Adipocyte (in vitro differentiated cells): ENCODE results near the gene RPL29.
"Not testable (repeated sequence)": the region's sequence is repeated elsewhere in the genome, so short reads cannot be mapped to it uniquely, and the experiment has no call there.

Source experiments
- DNase-seq: peaks from one replicate; pipeline ENCODE4 v3.0.0-alpha.2; 2015; ENCODE audit warnings: low read depth
- H3K27me3 ChIP-seq: replicated peaks from 2 replicates; pipeline ENCODE4 v1.7.0; 2013; ENCODE audit warnings: mild to moderate bottlenecking, low read length, moderate library complexity; ENCODE audit not compliant: control insufficient read depth, insufficient read depth
- H3K36me3 ChIP-seq: 2 replicates; pipeline ENCODE4 v1.7.0; 2013; ENCODE audit warnings: low read length, mild to moderate bottlenecking, moderate library complexity; ENCODE audit not compliant: control insufficient read depth, insufficient read depth, severe bottlenecking
- H3K4me1 ChIP-seq: 2 replicates; pipeline ENCODE4 v1.7.0; 2013; ENCODE audit warnings: mild to moderate bottlenecking, low read length, moderate library complexity; ENCODE audit not compliant: control insufficient read depth, insufficient read depth
- H3K4me3 ChIP-seq: 2 replicates; pipeline ENCODE4 v1.7.0; 2013; ENCODE audit warnings: mild to moderate bottlenecking, low read length, moderate library complexity
- H3K9ac ChIP-seq: 2 replicates; pipeline ENCODE4 v1.7.0; 2013; ENCODE audit warnings: mild to moderate bottlenecking, low read length, moderate library complexity
- H3K9me3 ChIP-seq: 2 replicates; pipeline ENCODE4 v1.7.0; 2013; ENCODE audit warnings: mild to moderate bottlenecking, low read length, moderate library complexity; ENCODE audit not compliant: control insufficient read depth

Gene RPL29

DNA sequence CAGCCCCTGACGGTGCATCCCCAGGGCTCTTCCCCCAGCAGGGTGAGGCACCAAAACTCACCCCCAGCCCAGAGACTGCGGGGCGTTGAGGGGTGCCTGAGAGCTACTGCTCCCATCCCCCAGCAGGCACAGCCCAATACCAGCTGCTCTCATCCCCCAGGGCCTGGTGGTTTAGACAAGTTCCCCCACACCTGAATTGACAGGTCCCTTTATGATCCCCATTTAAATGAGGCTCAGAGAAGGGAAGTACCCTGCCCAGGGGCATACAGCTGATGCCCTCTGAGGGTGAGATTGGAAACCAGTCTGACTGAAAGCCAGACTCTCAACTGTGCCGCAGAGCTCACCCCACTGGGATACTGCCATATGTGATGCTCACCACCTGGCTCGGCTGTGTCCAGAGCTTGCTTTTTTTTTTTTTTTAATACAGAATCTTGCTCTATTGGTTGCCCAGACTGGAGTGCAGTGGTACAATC lies 40.6 kb upstream of the RPL29 start:
- Histone ChIP-seq H3K9me3 (peaks cover 13% of the 10 kb centered on the region), H3K36me3 (no peaks in the 10 kb centered on the region), H3K27me3 (no peaks in the 10 kb centered on the region), H3K4me1 (no peaks in the 10 kb centered on the region), H3K4me3 (no peak overlapping the region), H3K9ac (no peak overlapping the region)
- DNase-seq: no peak

DNA sequence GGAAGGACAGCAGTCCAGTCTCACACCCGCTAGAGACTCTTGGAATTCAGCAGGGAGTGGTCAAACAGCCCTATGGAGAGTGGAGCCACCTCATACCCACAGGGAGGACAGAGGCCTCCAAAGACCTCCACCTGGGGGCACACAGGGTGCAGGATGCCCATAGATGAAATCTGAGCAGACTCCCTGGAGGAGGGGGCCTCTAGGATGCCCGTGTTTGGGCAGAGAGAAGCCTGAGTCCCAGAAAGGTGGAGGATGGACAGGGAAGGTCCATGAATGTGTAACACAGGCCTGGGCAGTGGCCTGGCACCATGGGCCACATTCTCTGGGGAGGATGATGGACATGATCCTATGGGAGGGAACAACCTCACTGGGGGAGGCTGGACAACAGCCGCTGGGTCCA lies 39.0 kb upstream of the RPL29 start:
- H3K9ac ChIP-seq: no peak overlapping the region
- H3K27me3 ChIP-seq: no peaks in the 10 kb centered on the region
- no peaks in the 10 kb centered on the region for H3K4me1 ChIP-seq
- H3K36me3 ChIP-seq: no peaks in the 10 kb centered on the region
- H3K4me3 ChIP-seq: no peak overlapping the region
- DNase-seq: no peak
- peaks cover 19% of the 10 kb centered on the region for H3K9me3 ChIP-seq

DNA sequence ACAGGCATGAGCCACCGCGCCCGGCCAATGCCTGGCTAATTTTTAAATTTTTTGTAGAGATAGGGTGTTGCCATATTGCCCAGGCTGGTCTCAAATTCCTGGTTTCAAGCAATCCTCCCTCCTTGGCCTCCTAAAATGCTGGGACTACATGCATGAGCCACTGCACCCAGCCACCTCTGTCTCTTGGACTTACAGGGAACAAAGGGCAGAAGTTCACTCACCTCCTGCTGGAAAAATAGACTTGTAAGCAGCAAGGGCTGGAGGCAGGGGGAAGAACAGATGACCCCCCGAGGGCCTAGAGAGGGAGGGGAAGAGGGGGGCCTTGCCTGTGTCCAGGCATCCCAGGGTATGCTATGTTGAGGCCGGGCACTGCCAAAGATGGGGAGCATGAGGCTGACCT lies 38.5 kb upstream of the RPL29 start:
- Histone ChIP-seq H3K4me3 (no peak overlapping the region), H3K27me3 (no peaks in the 10 kb centered on the region), H3K9me3 (peaks cover 19% of the 10 kb centered on the region), H3K9ac (no peak overlapping the region), H3K4me1 (no peaks in the 10 kb centered on the region), H3K36me3 (no peaks in the 10 kb centered on the region)
- DNase-seq: no peak

DNA sequence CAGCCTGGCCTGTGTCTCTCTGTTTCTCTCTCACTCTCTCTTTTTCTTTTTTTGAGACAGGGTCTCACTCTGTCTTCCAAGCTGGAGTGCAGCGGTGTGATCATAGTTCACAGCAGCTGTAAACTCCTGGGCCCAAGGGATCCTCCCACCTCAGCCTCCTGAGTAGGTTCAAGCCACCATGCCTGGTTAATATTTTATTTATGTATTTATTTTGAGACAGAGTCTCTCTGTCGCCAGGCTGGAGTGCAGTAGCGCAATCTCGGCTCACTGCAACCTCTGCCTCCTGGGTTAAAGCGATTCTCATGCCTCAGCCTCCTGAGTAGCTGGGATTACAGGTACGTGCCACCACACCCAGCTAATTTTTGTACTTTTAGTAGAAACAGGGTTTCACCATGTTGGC lies 38.1 kb upstream of the RPL29 start:
- not testable (repeated sequence) for H3K9ac ChIP-seq, H3K4me3 ChIP-seq, H3K36me3 ChIP-seq, H3K4me1 ChIP-seq, DNase-seq, H3K27me3 ChIP-seq
- peaks cover 19% of the 10 kb centered on the region for H3K9me3 ChIP-seq

DNA sequence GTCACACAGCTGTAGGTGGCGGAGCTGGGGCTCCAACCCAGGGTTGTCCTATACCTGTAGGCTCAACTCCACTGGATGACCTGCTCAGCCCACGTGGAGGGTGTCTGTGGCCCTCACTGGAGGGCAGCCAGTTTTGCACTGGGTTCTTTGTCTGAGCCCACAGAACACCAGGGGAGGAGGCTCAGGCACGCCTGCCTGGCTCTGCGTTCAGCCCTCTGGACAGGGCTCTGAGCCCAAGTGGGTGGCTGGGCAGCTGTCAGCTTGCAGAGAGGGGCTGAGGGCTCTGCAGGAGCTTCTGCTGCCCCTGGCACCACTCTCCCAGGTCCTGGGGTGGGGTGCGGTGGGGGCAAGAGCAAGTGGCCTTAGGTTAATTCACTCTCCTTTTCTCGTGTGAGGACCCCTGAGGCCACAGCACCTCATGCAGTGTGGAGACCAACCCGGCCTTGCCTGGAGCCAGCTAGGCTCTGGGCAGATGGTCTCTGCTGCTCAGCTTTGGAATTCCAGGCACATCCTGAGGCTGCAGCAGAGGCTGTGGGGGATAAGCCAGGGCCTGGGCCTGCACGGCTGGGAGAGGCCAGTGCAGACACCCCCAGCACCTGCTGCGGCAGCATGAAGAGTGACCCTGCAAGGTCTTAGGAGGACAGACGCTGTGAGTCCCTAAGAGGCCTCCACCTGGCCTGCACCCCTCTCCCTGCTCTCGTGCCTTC lies 37.2 kb upstream of the RPL29 start:
- H3K9me3 ChIP-seq: peaks cover 19% of the 10 kb centered on the region
- no peak overlapping the region for H3K9ac ChIP-seq
- H3K36me3 ChIP-seq: no peaks in the 10 kb centered on the region
- H3K4me3 ChIP-seq: no peak overlapping the region
- DNase-seq: no peak
- no peaks in the 10 kb centered on the region for H3K4me1 ChIP-seq
- no peaks in the 10 kb centered on the region for H3K27me3 ChIP-seq

DNA sequence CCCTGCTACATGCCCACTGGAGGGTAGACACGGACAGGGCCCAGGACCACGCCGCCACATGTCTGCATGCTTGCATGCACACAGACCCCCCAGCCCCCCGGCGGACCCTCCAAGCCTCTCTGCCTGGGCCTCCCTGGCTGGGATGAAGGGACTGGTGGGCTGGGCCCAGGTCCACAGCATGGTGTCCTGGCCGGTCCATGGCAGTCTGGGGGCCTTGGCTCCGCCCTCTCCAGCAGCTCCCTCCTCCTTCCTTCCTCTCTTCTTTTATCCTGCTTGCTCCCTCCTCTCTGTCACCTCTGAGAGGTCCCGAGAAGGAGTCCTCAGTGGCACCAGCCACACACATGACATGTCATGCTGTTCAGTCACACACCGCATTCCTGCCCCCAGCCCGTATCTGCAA lies 36.2 kb upstream of the RPL29 start:
- H3K9ac ChIP-seq: no peak overlapping the region
- H3K9me3 ChIP-seq: peaks cover 19% of the 10 kb centered on the region
- H3K4me1 ChIP-seq: no peaks in the 10 kb centered on the region
- DNase-seq: no peak
- H3K27me3 ChIP-seq: no peaks in the 10 kb centered on the region
- H3K36me3 ChIP-seq: no peaks in the 10 kb centered on the region
- no peak overlapping the region for H3K4me3 ChIP-seq

DNA sequence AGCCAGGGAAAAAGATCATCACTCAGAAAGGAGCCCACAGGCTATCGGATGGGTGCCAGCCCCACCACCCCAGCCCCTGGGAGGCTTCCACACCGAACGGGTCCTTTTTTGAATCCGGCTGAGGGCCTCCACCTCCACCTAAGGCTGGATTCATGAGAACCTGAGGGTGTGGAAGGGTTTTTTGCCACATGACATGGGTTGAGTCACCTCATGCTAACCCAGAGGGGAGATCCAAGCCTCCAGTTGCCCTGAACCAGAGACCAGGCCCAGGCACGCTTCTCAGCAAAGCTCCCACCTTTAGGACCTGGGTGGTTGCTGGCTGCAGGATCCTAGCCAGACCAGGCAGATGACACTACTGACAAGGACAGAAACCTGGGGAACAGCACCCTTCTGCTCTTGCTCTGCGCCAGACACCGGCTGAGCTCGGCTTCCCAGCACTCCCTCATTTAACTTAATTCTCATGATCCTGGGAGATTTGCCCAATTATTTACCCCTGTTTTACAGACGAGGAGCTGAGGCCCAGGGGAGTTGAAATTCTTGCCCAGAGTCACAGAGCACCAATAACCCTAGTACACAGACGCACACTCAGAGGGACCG lies 35.1 kb upstream of the RPL29 start:
- Histone ChIP-seq H3K9me3 (peaks cover 19% of the 10 kb centered on the region), H3K9ac (no peak overlapping the region), H3K36me3 (no peaks in the 10 kb centered on the region), H3K4me3 (no peak overlapping the region), H3K4me1 (no peaks in the 10 kb centered on the region), H3K27me3 (no peaks in the 10 kb centered on the region)
- no peak for DNase-seq

DNA sequence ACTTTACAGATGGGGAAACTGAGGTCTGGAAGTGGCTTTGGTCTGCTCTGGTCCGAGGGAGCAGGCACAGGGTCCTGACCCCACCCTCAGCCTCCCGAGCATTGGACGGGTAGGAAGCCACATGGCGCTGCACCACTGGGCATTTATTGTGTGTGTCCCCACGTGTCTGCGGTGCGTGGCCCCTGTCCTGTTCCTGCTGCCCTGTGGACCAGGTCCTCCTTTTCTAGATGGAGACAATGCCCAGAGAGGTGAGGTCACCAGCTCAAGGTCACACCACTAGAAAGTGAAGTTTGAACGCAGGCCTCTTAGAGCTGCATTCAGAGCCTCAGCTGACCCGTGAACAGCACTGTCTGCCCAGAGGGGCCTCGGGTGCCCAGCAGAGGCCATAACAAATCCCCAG lies 33.8 kb upstream of the RPL29 start:
- DNase-seq: no peak
- Histone ChIP-seq H3K4me3 (no peak overlapping the region), H3K36me3 (no peaks in the 10 kb centered on the region), H3K27me3 (no peaks in the 10 kb centered on the region), H3K9me3 (peaks cover 19% of the 10 kb centered on the region), H3K4me1 (no peaks in the 10 kb centered on the region), H3K9ac (no peak overlapping the region)

DNA sequence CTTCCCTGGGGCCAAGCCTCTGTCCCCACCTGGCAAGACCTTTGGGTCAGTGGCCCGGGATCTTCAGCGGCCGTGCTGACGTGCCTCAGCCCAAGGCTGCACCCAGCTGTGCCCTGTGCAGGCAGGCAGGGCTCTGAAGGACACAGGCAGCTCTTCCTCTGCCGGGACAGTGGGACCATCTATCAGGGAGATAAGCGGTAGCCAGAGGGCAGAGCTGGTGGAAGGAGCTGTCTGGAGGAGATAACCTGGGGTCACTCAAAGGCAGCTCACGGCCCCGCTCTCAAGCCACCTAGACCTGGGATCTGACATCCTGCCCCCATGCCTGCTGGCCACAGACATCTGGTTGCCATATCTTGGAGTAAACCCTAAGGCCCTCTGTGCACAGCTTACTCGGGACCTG lies 33.4 kb upstream of the RPL29 start:
- no peaks in the 10 kb centered on the region for H3K36me3 ChIP-seq

DNA sequence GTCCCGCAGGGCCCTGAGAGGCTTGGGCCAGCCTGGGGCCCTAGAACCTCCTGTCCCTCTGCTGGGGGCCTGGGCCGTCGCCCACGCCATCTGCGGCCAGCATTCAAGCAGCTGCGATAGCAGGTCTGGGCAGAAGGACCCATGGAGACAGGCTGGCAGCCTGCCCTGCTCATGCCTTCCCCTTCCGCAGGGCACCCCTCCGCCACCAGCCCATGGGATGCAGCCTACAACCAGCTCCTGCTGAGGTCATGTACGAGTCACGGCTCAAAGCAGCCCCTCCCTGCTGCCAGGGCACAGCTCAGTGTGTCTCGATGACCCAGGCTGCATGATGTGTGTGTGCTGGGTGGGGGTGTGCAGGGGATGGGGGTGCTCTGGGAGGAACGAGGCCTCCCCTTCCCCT lies 32.9 kb upstream of the RPL29 start:
- H3K9me3 ChIP-seq: peaks cover 19% of the 10 kb centered on the region
- no peaks in the 10 kb centered on the region for H3K4me1 ChIP-seq
- no peaks in the 10 kb centered on the region for H3K36me3 ChIP-seq
- DNase-seq: no peak
- H3K4me3 ChIP-seq: no peak overlapping the region
- no peak overlapping the region for H3K9ac ChIP-seq
- no peaks in the 10 kb centered on the region for H3K27me3 ChIP-seq

More for the DNA sequence above, 33.4 kb upstream of the RPL29 start:
- Histone ChIP-seq H3K9me3 (peaks cover 19% of the 10 kb centered on the region), H3K27me3 (no peaks in the 10 kb centered on the region), H3K4me1 (no peaks in the 10 kb centered on the region), H3K4me3 (no peak overlapping the region), H3K9ac (no peak overlapping the region)
- no peak for DNase-seq

DNA sequence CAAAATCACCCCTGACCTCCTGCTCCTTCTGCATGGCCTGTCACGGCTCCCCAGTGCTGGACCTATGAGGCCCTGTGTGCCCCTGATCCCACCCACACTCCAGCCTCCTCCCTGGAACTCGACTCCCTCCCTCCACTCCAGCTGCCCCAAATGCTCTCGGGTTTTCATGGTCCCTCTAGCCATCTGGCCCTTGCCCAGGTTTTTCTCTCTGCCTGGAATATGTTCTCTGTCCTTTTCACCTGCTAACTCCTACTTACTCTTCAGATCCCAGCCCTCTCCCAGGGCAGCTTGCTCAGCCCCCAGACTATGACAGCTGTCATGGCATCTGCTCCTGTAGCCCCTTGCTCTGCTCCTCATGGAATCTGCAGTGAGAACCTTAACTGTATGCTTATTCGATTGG lies 30.3 kb upstream of the RPL29 start:
- Histone ChIP-seq H3K4me3 (no peak overlapping the region), H3K27me3 (no peaks in the 10 kb centered on the region), H3K36me3 (no peaks in the 10 kb centered on the region), H3K9ac (no peak overlapping the region), H3K9me3 (peaks cover 4% of the 10 kb centered on the region), H3K4me1 (peaks cover 11% of the 10 kb centered on the region)
- DNase-seq: no peak

DNA sequence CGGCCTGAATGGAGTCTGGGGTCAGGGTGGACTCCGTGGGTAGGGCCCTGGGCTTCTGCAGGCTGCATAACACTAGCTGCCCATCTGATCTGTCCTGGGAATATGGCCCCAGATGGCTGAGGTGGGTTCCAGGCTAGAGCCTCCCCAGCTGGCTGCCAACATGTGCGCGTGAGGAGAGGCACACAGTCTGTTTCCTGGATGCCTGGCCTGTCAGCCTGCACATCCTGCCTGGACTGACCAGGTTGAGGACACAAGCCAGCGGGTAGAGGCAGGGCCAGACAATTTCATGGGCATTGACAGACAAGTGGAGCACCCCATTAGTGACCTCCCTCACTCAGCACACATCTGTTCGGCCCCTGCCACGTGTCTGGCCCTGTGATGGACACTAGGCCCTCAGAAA lies 29.8 kb upstream of the RPL29 start:
- H3K4me3 ChIP-seq: no peak overlapping the region
- no peak for DNase-seq
- no peaks in the 10 kb centered on the region for H3K36me3 ChIP-seq
- no peak overlapping the region for H3K9ac ChIP-seq
- no peaks in the 10 kb centered on the region for H3K27me3 ChIP-seq
- H3K4me1 ChIP-seq: peaks cover 11% of the 10 kb centered on the region
- H3K9me3 ChIP-seq: no peaks in the 10 kb centered on the region
